ENCODE data around the gene COL5A3.

The COL5A3 gene

GRCh38 chr19:9968820-9969687 is 41.2 kb downstream of the COL5A3 start:
- Histone ChIP-seq H3K9me3 (ENCODE audit: low read length) (no peaks in the 10 kb centered on the region), H3K4me1 (ENCODE audit: insufficient read depth, low read length) (no peaks in the 10 kb centered on the region), H3K4me3 (ENCODE audit: low read depth in 1 of 2, low read length in 2 of 2) (no peak overlapping the region), H3K36me3 (ENCODE audit: insufficient read depth, low read length) (peaks cover 5% of the 10 kb centered on the region), H3K9ac (ENCODE audit: low read length) (no peak overlapping the region), H3K27ac (ENCODE audit: low read depth, low read length) (no peak overlapping the region), H3K27me3 (ENCODE audit: control insufficient read depth in 1 of 2, insufficient read depth in 2 of 2, low read length in 2 of 2) (peaks cover 3 to 15% of the 10 kb centered on the region in 2 donors)

GRCh38 chr19:9967326-9967725 is 43.0 kb downstream of the COL5A3 start:
- peaks cover 3 to 15% of the 10 kb centered on the region in 2 donors for H3K27me3 ChIP-seq (ENCODE audit: control insufficient read depth in 1 of 2, insufficient read depth in 2 of 2, low read length in 2 of 2)
- H3K9me3 ChIP-seq (ENCODE audit: low read length) = no peaks in the 10 kb centered on the region
- H3K9ac ChIP-seq (ENCODE audit: low read length) = no peak overlapping the region
- H3K4me3 ChIP-seq (ENCODE audit: low read depth in 1 of 2, low read length in 2 of 2) = no peak overlapping the region
- H3K4me1 ChIP-seq (ENCODE audit: insufficient read depth, low read length) = no peaks in the 10 kb centered on the region
- H3K27ac ChIP-seq (ENCODE audit: low read depth, low read length) = no peak overlapping the region
- H3K36me3 ChIP-seq (ENCODE audit: insufficient read depth, low read length) = no peaks in the 10 kb centered on the region

GRCh38 chr19:9966448-9966847 is 43.9 kb downstream of the COL5A3 start:
- Histone ChIP-seq H3K27ac (ENCODE audit: low read depth, low read length) (no peak overlapping the region), H3K9ac (ENCODE audit: low read length) (no peak overlapping the region), H3K4me3 (ENCODE audit: low read depth in 1 of 2, low read length in 2 of 2) (no peak overlapping the region), H3K27me3 (ENCODE audit: control insufficient read depth in 1 of 2, insufficient read depth in 2 of 2, low read length in 2 of 2) (peaks cover 3 to 15% of the 10 kb centered on the region in 2 donors), H3K36me3 (ENCODE audit: insufficient read depth, low read length) (no peaks in the 10 kb centered on the region), H3K9me3 (ENCODE audit: low read length) (no peaks in the 10 kb centered on the region), H3K4me1 (ENCODE audit: insufficient read depth, low read length) (no peaks in the 10 kb centered on the region)

GRCh38 chr19:9966024-9966423 is 44.3 kb downstream of the COL5A3 start:
- Histone ChIP-seq H3K36me3 (ENCODE audit: insufficient read depth, low read length) (no peaks in the 10 kb centered on the region), H3K27ac (ENCODE audit: low read depth, low read length) (no peak overlapping the region), H3K4me3 (ENCODE audit: low read depth in 1 of 2, low read length in 2 of 2) (no peak overlapping the region), H3K9ac (ENCODE audit: low read length) (no peak overlapping the region), H3K9me3 (ENCODE audit: low read length) (no peaks in the 10 kb centered on the region), H3K4me1 (ENCODE audit: insufficient read depth, low read length) (no peaks in the 10 kb centered on the region), H3K27me3 (ENCODE audit: control insufficient read depth in 1 of 2, insufficient read depth in 2 of 2, low read length in 2 of 2) (peaks cover 3 to 15% of the 10 kb centered on the region in 2 donors)

GRCh38 chr19:9962623-9963290 is 47.5 kb downstream of the COL5A3 start:
- peaks cover 0 to 11% of the 10 kb centered on the region in 2 donors for H3K27me3 ChIP-seq (ENCODE audit: control insufficient read depth in 1 of 2, insufficient read depth in 2 of 2, low read length in 2 of 2)
- H3K36me3 ChIP-seq (ENCODE audit: insufficient read depth, low read length) = no peaks in the 10 kb centered on the region
- no peak overlapping the region for H3K27ac ChIP-seq (ENCODE audit: low read depth, low read length)
- no peak overlapping the region for H3K4me3 ChIP-seq (ENCODE audit: low read depth in 1 of 2, low read length in 2 of 2)
- no peak overlapping the region for H3K9ac ChIP-seq (ENCODE audit: low read length)
- no peaks in the 10 kb centered on the region for H3K9me3 ChIP-seq (ENCODE audit: low read length)
- H3K4me1 ChIP-seq (ENCODE audit: insufficient read depth, low read length) = no peaks in the 10 kb centered on the region

- no peaks in the 10 kb centered on the region for H3K36me3 ChIP-seq (ENCODE audit: insufficient read depth, low read length)
- H3K4me3 ChIP-seq (ENCODE audit: low read depth in 1 of 2, low read length in 2 of 2) = no peak overlapping the region
- H3K4me1 ChIP-seq (ENCODE audit: insufficient read depth, low read length) = no peaks in the 10 kb centered on the region
- no peak overlapping the region for H3K27ac ChIP-seq (ENCODE audit: low read depth, low read length)
- H3K9me3 ChIP-seq (ENCODE audit: low read length) = no peaks in the 10 kb centered on the region
- no peaks in the 10 kb centered on the region for H3K27me3 ChIP-seq (ENCODE audit: control insufficient read depth in 1 of 2, insufficient read depth in 2 of 2, low read length in 2 of 2)
- H3K9ac ChIP-seq (ENCODE audit: low read length) = no peak overlapping the region
Observed at GRCh38 chr19:9961103-9961502, 49.2 kb downstream of the COL5A3 start.

GRCh38 chr19:9958379-9958821 is 51.9 kb downstream of the COL5A3 start:
- Histone ChIP-seq H3K4me3 (ENCODE audit: low read depth in 1 of 2, low read length in 2 of 2) (no peak overlapping the region), H3K27me3 (ENCODE audit: control insufficient read depth in 1 of 2, insufficient read depth in 2 of 2, low read length in 2 of 2) (no peaks in the 10 kb centered on the region), H3K9me3 (ENCODE audit: low read length) (no peaks in the 10 kb centered on the region), H3K27ac (ENCODE audit: low read depth, low read length) (no peak overlapping the region), H3K4me1 (ENCODE audit: insufficient read depth, low read length) (no peaks in the 10 kb centered on the region), H3K9ac (ENCODE audit: low read length) (no peak overlapping the region), H3K36me3 (ENCODE audit: insufficient read depth, low read length) (no peaks in the 10 kb centered on the region)

GRCh38 chr19:9956956-9957355 is 53.3 kb downstream of the COL5A3 start:
- Histone ChIP-seq H3K27me3 (ENCODE audit: control insufficient read depth in 1 of 2, insufficient read depth in 2 of 2, low read length in 2 of 2) (no peaks in the 10 kb centered on the region), H3K9ac (ENCODE audit: low read length) (no peak overlapping the region), H3K4me3 (ENCODE audit: low read depth in 1 of 2, low read length in 2 of 2) (no peak overlapping the region), H3K4me1 (ENCODE audit: insufficient read depth, low read length) (no peaks in the 10 kb centered on the region), H3K27ac (ENCODE audit: low read depth, low read length) (no peak overlapping the region), H3K36me3 (ENCODE audit: insufficient read depth, low read length) (no peaks in the 10 kb centered on the region), H3K9me3 (ENCODE audit: low read length) (no peaks in the 10 kb centered on the region)

- Histone ChIP-seq H3K4me3 (ENCODE audit: low read depth in 1 of 2, low read length in 2 of 2) (no peak overlapping the region), H3K27ac (ENCODE audit: low read depth, low read length) (no peak overlapping the region), H3K36me3 (ENCODE audit: insufficient read depth, low read length) (no peaks in the 10 kb centered on the region)
Observed at GRCh38 chr19:9953802-9954542, 56.3 kb downstream of the COL5A3 start.

GRCh38 chr19:9952276-9952675 is 58.0 kb downstream of the COL5A3 start:
- Histone ChIP-seq H3K36me3 (ENCODE audit: insufficient read depth, low read length) (no peaks in the 10 kb centered on the region), H3K4me3 (ENCODE audit: low read depth in 1 of 2, low read length in 2 of 2) (no peak overlapping the region), H3K9me3 (ENCODE audit: low read length) (no peaks in the 10 kb centered on the region), H3K4me1 (ENCODE audit: insufficient read depth, low read length) (no peaks in the 10 kb centered on the region), H3K9ac (ENCODE audit: low read length) (no peak overlapping the region), H3K27me3 (ENCODE audit: control insufficient read depth in 1 of 2, insufficient read depth in 2 of 2, low read length in 2 of 2) (no peaks in the 10 kb centered on the region), H3K27ac (ENCODE audit: low read depth, low read length) (no peak overlapping the region)

More at GRCh38 chr19:9953802-9954542, 56.3 kb downstream of the COL5A3 start:
- no peaks in the 10 kb centered on the region for H3K9me3 ChIP-seq (ENCODE audit: low read length)
- H3K27me3 ChIP-seq (ENCODE audit: control insufficient read depth in 1 of 2, insufficient read depth in 2 of 2, low read length in 2 of 2) = no peaks in the 10 kb centered on the region
- no peaks in the 10 kb centered on the region for H3K4me1 ChIP-seq (ENCODE audit: insufficient read depth, low read length)
- no peak overlapping the region for H3K9ac ChIP-seq (ENCODE audit: low read length)

GRCh38 chr19:9947441-9947840 is 62.9 kb downstream of the COL5A3 start:
- Histone ChIP-seq H3K27ac (ENCODE audit: low read depth, low read length) (no peak overlapping the region), H3K4me3 (ENCODE audit: low read depth in 1 of 2, low read length in 2 of 2) (no peak overlapping the region), H3K9me3 (ENCODE audit: low read length) (no peaks in the 10 kb centered on the region), H3K27me3 (ENCODE audit: control insufficient read depth in 1 of 2, insufficient read depth in 2 of 2, low read length in 2 of 2) (no peaks in the 10 kb centered on the region), H3K4me1 (ENCODE audit: insufficient read depth, low read length) (peaks cover 4% of the 10 kb centered on the region), H3K36me3 (ENCODE audit: insufficient read depth, low read length) (no peaks in the 10 kb centered on the region), H3K9ac (ENCODE audit: low read length) (no peak overlapping the region)

All from muscle layer of colon (tissue), 2 donors.